AG09319 (cell line): ENCODE results near the gene GARNL3.

ENCODE experiments used
- DNase-seq: peaks from one replicate; pipeline ENCODE4 v3.0.0-alpha.2; 2010; ENCODE audit warnings: low read depth; ENCODE audit errors: extremely low read depth
- CTCF ChIP-seq: IDR thresholded peaks from 2 replicates; pipeline ENCODE4 v1.5.1; 2011; ENCODE audit warnings: low read depth, mild to moderate bottlenecking, inconsistent platforms, low read length, moderate library complexity

The GARNL3 gene

GRCh38 chr9:127263664-127264063, 910 bp upstream of the GARNL3 start:
- TF ChIP-seq CTCF: no peak
- no peak for DNase-seq

DNA sequence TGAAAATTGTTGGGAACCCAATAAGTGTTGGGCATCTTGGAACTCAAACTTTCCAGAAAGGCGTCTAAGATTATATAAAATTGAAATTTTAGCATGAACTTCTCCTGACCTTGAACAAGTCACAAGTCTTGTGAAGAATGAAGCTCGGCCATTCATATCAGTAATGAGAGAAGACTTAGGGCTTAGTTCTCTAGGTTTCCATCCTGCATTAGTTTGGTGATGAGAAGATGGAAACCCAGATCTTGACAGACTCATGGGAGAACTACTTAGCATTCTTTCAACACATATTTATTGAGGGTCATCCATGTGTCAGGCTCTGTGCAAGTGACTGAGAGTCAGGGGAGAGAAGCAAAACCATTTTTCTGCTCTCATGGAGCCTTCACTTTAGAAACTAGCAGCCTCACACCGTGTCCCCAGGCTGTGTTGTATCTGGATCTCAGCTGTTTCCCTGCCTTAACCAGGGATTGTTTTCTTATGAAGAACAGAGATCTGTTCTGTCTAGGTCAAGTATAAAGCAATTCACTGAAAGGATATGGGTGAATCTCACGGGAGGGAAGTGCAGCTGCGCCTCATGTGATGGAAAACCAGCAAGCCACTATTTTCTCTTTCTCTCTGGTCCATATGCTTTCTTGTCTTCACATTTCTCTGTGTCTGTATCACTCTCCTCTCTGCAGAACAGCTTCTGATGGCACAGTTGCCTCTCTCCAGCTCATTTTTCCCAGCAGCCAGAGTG, 3.4 kb downstream of the GARNL3 start:
- TF ChIP-seq CTCF: no peak

GRCh38 chr9:127269449-127269848, 4.9 kb downstream of the GARNL3 start:
- TF ChIP-seq CTCF: no peak
- no peak for DNase-seq

More for the DNA sequence above, 3.4 kb downstream of the GARNL3 start:
- DNase-seq: no peak

GRCh38 chr9:127273326-127273725, 8.8 kb downstream of the GARNL3 start:
- no peak for DNase-seq
- no peak for TF ChIP-seq CTCF

- TF ChIP-seq CTCF: no peak
- no peak for DNase-seq
These were observed 12.5 kb downstream of the GARNL3 start for GRCh38 chr9:127277099-127277498.

- DNase-seq: no peak
- TF ChIP-seq CTCF: no peak
These were observed 13.2 kb downstream of the GARNL3 start for GRCh38 chr9:127277770-127278169.

- no peak for TF ChIP-seq CTCF
- no peak for DNase-seq
These were observed 13.8 kb downstream of the GARNL3 start for GRCh38 chr9:127278372-127278771.
